Brain microvascular endothelial cell (primary cell): ENCODE data around the gene PDZK1.
"Not testable (repeated sequence)": the region's sequence is repeated elsewhere in the genome, so short reads cannot be mapped to it uniquely, and the experiment has no call there.

Source experiments
- DNase-seq: peaks from one replicate; pipeline ENCODE4 v3.0.0-alpha.2; 2020
- H3K27ac ChIP-seq: fragments of 250-450 bp; sonication (Bioruptor Pico); 2 replicates; pipeline ENCODE4 v1.5.1; 2020; ENCODE audit warnings: mild to moderate bottlenecking, moderate library complexity
- H3K27me3 ChIP-seq: fragments of 250-450 bp; sonication (Bioruptor Pico); replicated peaks from 2 replicates; pipeline ENCODE4 v1.5.1; 2020; ENCODE audit warnings: mild to moderate bottlenecking
- H3K36me3 ChIP-seq: fragments of 250-450 bp; sonication (Bioruptor Pico); replicated peaks from 2 replicates; pipeline ENCODE4 v1.5.1; 2020; ENCODE audit warnings: mild to moderate bottlenecking
- H3K4me3 ChIP-seq: 2 replicates; pipeline ENCODE4 v1.5.1; 2011; ENCODE audit warnings: low read depth, mild to moderate bottlenecking, control low read depth, low read length, moderate library complexity
- CTCF ChIP-seq: IDR thresholded peaks from 2 replicates; pipeline ENCODE4 v1.5.1; 2011; ENCODE audit warnings: low read depth, mild to moderate bottlenecking, moderate library complexity, low read length, control low read depth, inconsistent platforms; ENCODE audit errors: missing control alignments
- in situ Hi-C: cut with HindIII; loops from 2 replicates; pipeline ENCODE4 v1.10.0; 2017; ENCODE audit warnings: low sequenced_read_pairs, low pct_ligation_motif_present

The PDZK1 gene

GRCh38 chr1:145688328-145688727 is 18.8 kb downstream of the PDZK1 start:
- no peak overlapping the region for H3K4me3 ChIP-seq
- H3K36me3 ChIP-seq: no peaks in the 10 kb centered on the region
- no peak for DNase-seq
- H3K27ac ChIP-seq: no peak overlapping the region
- in situ Hi-C loops: no loop called here
- H3K27me3 ChIP-seq: no peaks in the 10 kb centered on the region
- no peak for TF ChIP-seq CTCF

GRCh38 chr1:145686078-145686477 is 21.1 kb downstream of the PDZK1 start:
- in situ Hi-C loops, H3K36me3 ChIP-seq, H3K4me3 ChIP-seq: not testable (repeated sequence)

GRCh38 chr1:145684858-145685257 is 22.3 kb downstream of the PDZK1 start:
- H3K27me3 ChIP-seq, H3K27ac ChIP-seq, DNase-seq, H3K4me3 ChIP-seq, in situ Hi-C loops, H3K36me3 ChIP-seq: not testable (repeated sequence)

More at GRCh38 chr1:145686078-145686477, 21.1 kb downstream of the PDZK1 start:
- not testable (repeated sequence) for DNase-seq, H3K27me3 ChIP-seq, H3K27ac ChIP-seq

- H3K36me3 ChIP-seq, H3K27ac ChIP-seq, in situ Hi-C loops, H3K27me3 ChIP-seq, H3K4me3 ChIP-seq, DNase-seq: not testable (repeated sequence)
These were observed 34.0 kb downstream of the PDZK1 start for GRCh38 chr1:145673217-145673616.

GRCh38 chr1:145670995-145671745 is 36.0 kb downstream of the PDZK1 start:
- H3K4me3 ChIP-seq, DNase-seq, in situ Hi-C loops, H3K27ac ChIP-seq, H3K27me3 ChIP-seq, H3K36me3 ChIP-seq: not testable (repeated sequence)

GRCh38 chr1:145665015-145665414 is 42.2 kb downstream of the PDZK1 start:
- H3K36me3 ChIP-seq, in situ Hi-C loops, H3K27ac ChIP-seq, H3K27me3 ChIP-seq, H3K4me3 ChIP-seq: not testable (repeated sequence)
- peak; percentile 11 for DNase-seq

GRCh38 chr1:145662502-145662901 is 44.7 kb downstream of the PDZK1 start:
- H3K27me3 ChIP-seq, H3K4me3 ChIP-seq, H3K36me3 ChIP-seq, DNase-seq, H3K27ac ChIP-seq, in situ Hi-C loops: not testable (repeated sequence)

- DNase-seq, H3K36me3 ChIP-seq, H3K27me3 ChIP-seq, H3K4me3 ChIP-seq, in situ Hi-C loops, H3K27ac ChIP-seq: not testable (repeated sequence)
These were observed 50.8 kb downstream of the PDZK1 start for GRCh38 chr1:145656245-145656943.

- in situ Hi-C loops, H3K27me3 ChIP-seq, H3K27ac ChIP-seq, DNase-seq, H3K4me3 ChIP-seq, H3K36me3 ChIP-seq: not testable (repeated sequence)
These were observed 63.2 kb downstream of the PDZK1 start for GRCh38 chr1:145643990-145644389.

- H3K36me3 ChIP-seq, H3K27me3 ChIP-seq, H3K27ac ChIP-seq, in situ Hi-C loops, H3K4me3 ChIP-seq, DNase-seq: not testable (repeated sequence)
These were observed 65.3 kb downstream of the PDZK1 start for GRCh38 chr1:145641886-145642285.

- not testable (repeated sequence) for DNase-seq
These were observed 70.9 kb downstream of the PDZK1 start for GRCh38 chr1:145636237-145636636.

GRCh38 chr1:145622177-145622576 is 85.0 kb downstream of the PDZK1 start:
- H3K27ac ChIP-seq, H3K4me3 ChIP-seq, DNase-seq, H3K36me3 ChIP-seq, in situ Hi-C loops, H3K27me3 ChIP-seq: not testable (repeated sequence)

More at GRCh38 chr1:145636237-145636636, 70.9 kb downstream of the PDZK1 start:
- H3K36me3 ChIP-seq, H3K27ac ChIP-seq, H3K27me3 ChIP-seq, H3K4me3 ChIP-seq, in situ Hi-C loops: not testable (repeated sequence)
